ENCODE measurements around the gene FBLN1. TPM values are rescaled to one million over a fixed set of nuclear protein-coding genes. Genes with fewer than 3 reads are reported as not detected.
"Not testable (repeated sequence)": the region's sequence is repeated elsewhere in the genome, so short reads cannot be mapped to it uniquely, and the experiment has no call there.

The FBLN1 gene
- total RNA-seq, 2 donors from 2014 or later: 587 to 972 TPM

GRCh38 chr22:45532235-45532631 lies 29.6 kb downstream of the FBLN1 start:
- Histone ChIP-seq H3K4me3 (no peak overlapping the region), H3K27ac (no peak overlapping the region), H3K36me3 (peaks cover 16% of the 10 kb centered on the region), H3K4me1 (ENCODE audit: control insufficient read depth in 1 of 2, low read depth in 2 of 2) (peaks cover 5 to 55% of the 10 kb centered on the region in 2 donors), H3K9me3 (no peaks in the 10 kb centered on the region), H3K27me3 (replicated peaks; ENCODE audit: insufficient read depth) (no peaks in the 10 kb centered on the region)
- ATAC-seq (ENCODE audit: insufficient number of reproducible peaks, low FRiP score, low read depth) (no peak), DNase-seq (ENCODE audit: low spot score) (no peak)
- no peak for TF ChIP-seq CTCF (IDR thresholded peaks at IDR 0.05)

GRCh38 chr22:45533703-45534102 lies 31.0 kb downstream of the FBLN1 start:
- Histone ChIP-seq H3K36me3 (peaks cover 15% of the 10 kb centered on the region), H3K4me1 (ENCODE audit: control insufficient read depth in 1 of 2, low read depth in 2 of 2) (peaks cover 13 to 57% of the 10 kb centered on the region in 2 donors), H3K27me3 (replicated peaks; ENCODE audit: insufficient read depth) (no peaks in the 10 kb centered on the region), H3K9me3 (no peaks in the 10 kb centered on the region), H3K4me3 (no peak overlapping the region), H3K27ac (no peak overlapping the region)
- DNase-seq (ENCODE audit: low spot score): no peak
- no peak for ATAC-seq (ENCODE audit: insufficient number of reproducible peaks, low FRiP score, low read depth)
- TF ChIP-seq CTCF (IDR thresholded peaks at IDR 0.05): no peak

GRCh38 chr22:45534339-45535192 lies 31.9 kb downstream of the FBLN1 start:
- Histone ChIP-seq H3K27me3 (replicated peaks; ENCODE audit: insufficient read depth) (no peaks in the 10 kb centered on the region), H3K36me3 (peaks cover 11% of the 10 kb centered on the region), H3K9me3 (no peaks in the 10 kb centered on the region), H3K4me1 (ENCODE audit: control insufficient read depth in 1 of 2, low read depth in 2 of 2) (peaks cover 13 to 64% of the 10 kb centered on the region in 2 donors), H3K4me3 (no peak overlapping the region), H3K27ac (peak overlapping the region in 1 of 2 donors; percentile 64)
- ATAC-seq (ENCODE audit: insufficient number of reproducible peaks, low FRiP score, low read depth) (no peak), DNase-seq (ENCODE audit: low spot score) (no peak)
- TF ChIP-seq CTCF (IDR thresholded peaks at IDR 0.05): no peak

- Histone ChIP-seq H3K36me3 (peaks cover 11% of the 10 kb centered on the region), H3K9me3 (no peaks in the 10 kb centered on the region), H3K27ac (peak overlapping the region; percentile 1 to 64), H3K4me1 (ENCODE audit: control insufficient read depth in 1 of 2, low read depth in 2 of 2) (peaks cover 13 to 66% of the 10 kb centered on the region in 2 donors), H3K4me3 (no peak overlapping the region), H3K27me3 (replicated peaks; ENCODE audit: insufficient read depth) (no peaks in the 10 kb centered on the region)
- DNase-seq (ENCODE audit: low spot score): no peak
- ATAC-seq (ENCODE audit: insufficient number of reproducible peaks, low FRiP score, low read depth): no peak
- TF ChIP-seq CTCF (IDR thresholded peaks at IDR 0.05): no peak
These were observed 32.6 kb downstream of the FBLN1 start for GRCh38 chr22:45535290-45535689.

- not testable (repeated sequence) for H3K27me3 ChIP-seq (replicated peaks; ENCODE audit: insufficient read depth); DNase-seq (ENCODE audit: low spot score); H3K9me3 ChIP-seq; ATAC-seq (ENCODE audit: insufficient number of reproducible peaks, low FRiP score, low read depth); H3K4me3 ChIP-seq
- Histone ChIP-seq H3K36me3 (peaks cover 11% of the 10 kb centered on the region), H3K27ac (peak overlapping the region in 1 of 2 donors; percentile 1), H3K4me1 (ENCODE audit: control insufficient read depth in 1 of 2, low read depth in 2 of 2) (peaks cover 13 to 66% of the 10 kb centered on the region in 2 donors)
These were observed 33.2 kb downstream of the FBLN1 start for GRCh38 chr22:45535835-45536234.
